SU-DHL-6 (cell line): ENCODE results near the gene CYCS.
"Not testable (repeated sequence)": the region's sequence is repeated elsewhere in the genome, so short reads cannot be mapped to it uniquely, and the experiment has no call there.

Source experiments
- EZH2phosphoT487 ChIP-seq: fragments of 200-600 bp; sonication (generic), shearing (Covaris generic); conservative IDR thresholded peaks from 2 replicates; pipeline ENCODE4 v1.6.1; 2018; ENCODE audit warnings: mild to moderate bottlenecking, antibody characterized with exemption, low read length, moderate library complexity, mixed read lengths
- TF ChIP-seq, protein P1 (sequence below): fragments of 200-600 bp; sonication (generic); IDR thresholded peaks from one replicate; pipeline ENCODE4 v1.5.1; 2017; ENCODE audit warnings: antibody characterized with exemption, mild to moderate bottlenecking, low read length, moderate library complexity; ENCODE audit not compliant: insufficient read depth, poor library complexity, severe bottlenecking

DNA sequence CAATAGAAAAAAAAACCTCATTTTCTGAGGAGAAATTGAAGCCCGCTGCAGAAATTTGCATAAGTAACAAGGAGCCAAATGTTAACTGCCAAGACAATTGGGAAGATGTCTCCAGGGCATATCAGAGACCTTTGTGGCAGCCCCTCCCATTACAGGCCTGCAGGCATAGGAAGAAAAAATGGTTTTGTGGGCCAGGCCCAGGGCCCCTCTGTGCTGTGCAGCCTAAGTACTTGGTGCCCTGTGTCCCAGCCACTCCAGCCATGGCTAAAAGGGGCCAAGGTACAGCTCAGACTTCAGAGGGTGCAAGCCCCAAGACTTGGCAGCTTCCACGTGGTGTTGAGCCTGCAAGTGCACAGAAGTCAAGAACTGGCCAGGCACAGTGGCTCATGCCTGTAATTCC is 14.5 kb downstream of the CYCS start:
- TF ChIP-seq, protein P1, sequence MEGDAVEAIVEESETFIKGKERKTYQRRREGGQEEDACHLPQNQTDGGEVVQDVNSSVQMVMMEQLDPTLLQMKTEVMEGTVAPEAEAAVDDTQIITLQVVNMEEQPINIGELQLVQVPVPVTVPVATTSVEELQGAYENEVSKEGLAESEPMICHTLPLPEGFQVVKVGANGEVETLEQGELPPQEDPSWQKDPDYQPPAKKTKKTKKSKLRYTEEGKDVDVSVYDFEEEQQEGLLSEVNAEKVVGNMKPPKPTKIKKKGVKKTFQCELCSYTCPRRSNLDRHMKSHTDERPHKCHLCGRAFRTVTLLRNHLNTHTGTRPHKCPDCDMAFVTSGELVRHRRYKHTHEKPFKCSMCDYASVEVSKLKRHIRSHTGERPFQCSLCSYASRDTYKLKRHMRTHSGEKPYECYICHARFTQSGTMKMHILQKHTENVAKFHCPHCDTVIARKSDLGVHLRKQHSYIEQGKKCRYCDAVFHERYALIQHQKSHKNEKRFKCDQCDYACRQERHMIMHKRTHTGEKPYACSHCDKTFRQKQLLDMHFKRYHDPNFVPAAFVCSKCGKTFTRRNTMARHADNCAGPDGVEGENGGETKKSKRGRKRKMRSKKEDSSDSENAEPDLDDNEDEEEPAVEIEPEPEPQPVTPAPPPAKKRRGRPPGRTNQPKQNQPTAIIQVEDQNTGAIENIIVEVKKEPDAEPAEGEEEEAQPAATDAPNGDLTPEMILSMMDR, result not testable (repeated sequence)
- TF ChIP-seq EZH2phosphoT487, result not testable (repeated sequence)
